HG03139 (cell line): Measurements from ENCODE around the gene WDR64.
"Not testable (repeated sequence)": the region's sequence is repeated elsewhere in the genome, so short reads cannot be mapped to it uniquely, and the experiment has no call there.

Source experiments
- ATAC-seq: cut with Tn5 transposase; IDR thresholded peaks from one replicate; pipeline ENCODE4 v1.9.1; 2021; ENCODE audit not compliant: unreplicated experiment

The WDR64 gene

GRCh38 chr1:241735493-241735926 is 83.4 kb downstream of the WDR64 start:
- not testable (repeated sequence) for ATAC-seq

GRCh38 chr1:241736387-241736786 is 84.3 kb downstream of the WDR64 start:
- no peak for ATAC-seq

GRCh38 chr1:241738284-241739078 is 86.4 kb downstream of the WDR64 start:
- no peak for ATAC-seq

DNA sequence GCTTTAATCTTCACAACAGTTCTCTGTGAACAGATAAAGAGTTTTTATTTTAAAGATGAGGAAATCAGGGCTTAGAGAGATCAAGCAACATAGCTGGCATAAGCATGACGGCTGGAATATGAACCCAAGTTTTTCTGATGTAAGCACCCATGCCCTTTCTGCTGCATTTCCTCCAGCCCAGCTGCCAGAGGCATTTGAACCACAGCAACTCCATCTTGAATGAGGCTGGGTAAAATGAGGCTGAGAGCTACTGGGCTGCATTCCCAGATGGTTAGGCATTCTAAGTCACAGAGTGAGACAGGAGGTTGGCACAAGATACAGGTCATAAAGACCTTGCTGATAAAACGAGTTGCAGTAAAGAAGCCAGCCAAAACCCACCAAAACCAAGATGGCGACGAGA is 90.0 kb downstream of the WDR64 start:
- ATAC-seq, result no peak

DNA sequence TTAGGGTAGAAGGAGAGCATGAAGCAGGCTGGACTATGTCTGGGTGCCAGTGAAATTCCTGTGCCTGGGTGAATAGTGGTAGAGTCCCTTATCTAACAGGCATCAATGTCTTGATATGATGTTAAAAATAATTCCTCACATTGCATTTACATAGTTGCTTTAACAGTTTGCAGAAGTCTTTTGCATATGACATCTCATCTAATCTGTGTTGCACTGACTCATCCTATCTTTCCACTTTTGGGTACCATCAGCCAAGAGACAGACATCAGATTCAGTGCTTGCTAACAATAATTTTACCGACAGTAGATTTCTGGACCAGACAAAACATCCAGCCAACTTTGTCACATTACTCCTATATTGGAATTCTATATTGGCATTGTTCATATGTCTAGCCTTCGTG is 92.5 kb downstream of the WDR64 start:
- no peak for ATAC-seq

GRCh38 chr1:241747992-241748391 is 95.9 kb downstream of the WDR64 start:
- ATAC-seq, result no peak

DNA sequence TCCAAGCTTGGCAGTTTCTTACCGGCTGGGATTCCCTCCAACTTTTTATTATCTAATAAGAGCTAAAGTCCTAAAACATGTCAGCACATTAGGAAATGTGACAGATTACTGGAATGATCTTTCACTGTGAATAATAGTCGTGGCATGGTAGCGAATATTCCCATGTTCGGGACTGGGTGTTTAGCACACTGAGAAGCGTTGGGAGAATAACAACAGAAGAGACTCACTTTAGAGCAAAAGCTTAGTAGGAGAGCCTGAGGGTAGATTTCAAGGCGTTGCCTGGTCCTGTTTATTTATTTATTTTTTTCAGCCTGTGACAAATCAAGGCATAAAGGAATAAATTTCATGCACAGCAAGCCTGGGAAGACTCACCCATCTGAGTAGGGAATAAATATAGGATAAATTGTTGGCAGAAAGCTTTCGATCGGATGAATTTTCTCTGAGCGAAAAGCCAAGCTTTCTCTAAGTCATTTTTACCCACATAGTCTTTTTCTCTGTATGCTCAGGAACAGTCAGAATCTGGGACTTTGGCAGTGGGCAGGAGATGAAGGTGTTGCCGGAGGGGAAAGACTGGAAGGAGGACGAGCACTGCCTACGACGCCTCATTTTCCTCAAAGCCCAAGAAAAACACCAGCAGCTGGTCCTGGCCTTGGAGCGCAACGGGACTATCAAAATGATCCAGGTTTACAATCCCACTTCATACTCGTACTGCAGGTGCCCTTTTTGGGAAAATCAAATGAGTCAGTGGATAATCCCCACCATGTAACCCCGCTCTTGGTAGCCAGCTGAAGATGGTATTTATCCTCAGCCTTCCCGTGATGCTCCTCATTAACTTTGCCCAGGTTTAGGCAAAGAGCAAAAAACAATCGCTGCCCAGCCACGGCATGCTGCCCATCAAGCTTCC is 97.2 kb downstream of the WDR64 start:
- ATAC-seq, result no peak

DNA sequence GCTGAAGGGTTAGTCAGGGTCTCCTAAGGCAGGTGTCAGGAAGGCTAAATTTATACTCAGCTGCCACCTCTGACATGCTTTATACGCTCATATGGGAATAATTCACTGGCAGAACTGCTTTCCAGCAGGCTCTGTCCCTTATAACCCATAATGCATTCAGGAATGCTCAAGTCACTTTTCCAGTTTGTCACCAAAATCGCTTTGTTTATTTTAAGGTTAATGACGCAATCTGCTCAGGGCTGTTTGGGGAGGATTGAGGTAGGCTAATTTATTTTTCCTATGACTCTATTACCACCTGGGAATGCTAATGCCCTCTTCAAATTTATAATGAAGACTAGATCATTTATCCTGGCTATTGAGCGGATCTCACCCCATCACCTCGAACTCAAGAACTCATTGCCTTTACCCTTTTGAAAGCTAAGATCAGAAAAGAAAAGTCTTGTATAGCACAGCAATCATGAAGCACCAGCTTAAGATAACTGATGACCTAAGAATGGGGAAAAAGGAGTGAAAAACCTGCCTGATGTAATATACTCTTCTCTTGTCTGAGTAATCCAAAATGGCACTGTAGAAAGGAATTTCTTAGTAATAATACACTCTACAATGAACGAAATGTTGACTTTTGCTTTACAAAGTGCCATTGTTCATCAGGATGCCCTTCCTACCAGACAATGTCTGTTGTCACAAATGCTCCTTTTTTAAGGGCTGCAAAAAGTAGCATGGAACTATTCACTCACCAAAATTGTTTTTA is 98.0 kb downstream of the WDR64 start:
- no peak for ATAC-seq

DNA sequence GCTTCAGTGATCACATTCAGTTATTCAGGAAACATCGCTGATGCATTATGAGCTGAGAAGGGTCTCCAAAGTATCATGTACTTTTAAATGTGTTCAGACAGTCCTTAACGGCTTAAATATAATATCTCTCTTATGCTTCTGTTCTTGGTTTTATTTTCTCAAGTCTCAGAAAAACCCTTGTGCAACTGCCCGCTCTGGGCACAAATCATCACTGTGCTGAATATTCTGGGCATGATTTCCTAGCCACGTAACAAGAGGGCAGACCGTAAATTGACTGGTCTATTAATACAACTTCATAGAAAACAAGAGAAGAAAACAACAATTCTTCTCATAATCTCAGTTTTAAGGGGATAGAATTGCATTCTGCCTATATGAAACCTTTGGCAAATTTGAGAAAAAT is 99.4 kb downstream of the WDR64 start:
- no peak for ATAC-seq

- no peak for ATAC-seq
Observed at GRCh38 chr1:241762713-241763339, 110.7 kb downstream of the WDR64 start.

DNA sequence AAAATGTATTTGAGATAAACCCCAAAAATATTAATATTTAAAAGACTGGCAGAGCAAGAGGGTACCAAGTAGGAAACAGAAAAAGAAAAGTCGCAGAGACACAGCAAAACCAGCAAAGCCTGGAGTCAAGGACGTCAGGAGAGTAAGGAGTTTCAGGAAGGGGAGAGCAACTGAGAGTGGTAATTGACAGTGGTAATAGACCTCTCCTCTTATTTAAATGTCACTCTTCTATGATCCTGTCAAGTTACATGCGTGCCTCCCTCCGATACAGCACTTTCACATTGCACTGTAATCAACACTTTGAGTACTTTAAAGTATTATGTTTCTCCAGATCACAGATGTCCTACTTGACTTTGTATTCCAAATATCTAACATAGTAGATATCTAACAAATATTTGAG is 113.3 kb downstream of the WDR64 start:
- no peak for ATAC-seq

GRCh38 chr1:241767737-241768136 is 115.7 kb downstream of the WDR64 start:
- ATAC-seq, result no peak

GRCh38 chr1:241770115-241770514 is 118.0 kb downstream of the WDR64 start:
- no peak for ATAC-seq

GRCh38 chr1:241771117-241771516 is 119.0 kb downstream of the WDR64 start:
- ATAC-seq, result no peak

- no peak for ATAC-seq
Observed at GRCh38 chr1:241772932-241773500, 120.9 kb downstream of the WDR64 start.

DNA sequence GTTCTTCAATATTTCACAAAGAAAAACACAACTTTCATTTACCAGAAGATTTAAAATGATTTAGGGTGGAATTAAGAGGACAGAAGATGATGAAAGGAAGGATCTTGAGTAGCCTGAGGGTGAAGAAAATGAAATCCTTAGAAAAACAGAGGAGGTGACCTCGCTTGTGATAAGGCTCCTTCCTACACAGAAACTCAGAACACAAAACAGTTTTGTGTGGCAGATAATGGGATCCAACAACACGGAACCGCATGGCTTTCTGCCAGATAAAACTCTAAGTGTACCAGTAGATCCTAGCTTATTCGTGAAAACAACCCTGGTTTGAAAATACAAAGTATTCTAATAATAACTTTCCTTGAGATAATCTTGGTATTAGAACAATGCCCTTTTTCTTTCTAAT is 121.9 kb downstream of the WDR64 start:
- no peak for ATAC-seq

DNA sequence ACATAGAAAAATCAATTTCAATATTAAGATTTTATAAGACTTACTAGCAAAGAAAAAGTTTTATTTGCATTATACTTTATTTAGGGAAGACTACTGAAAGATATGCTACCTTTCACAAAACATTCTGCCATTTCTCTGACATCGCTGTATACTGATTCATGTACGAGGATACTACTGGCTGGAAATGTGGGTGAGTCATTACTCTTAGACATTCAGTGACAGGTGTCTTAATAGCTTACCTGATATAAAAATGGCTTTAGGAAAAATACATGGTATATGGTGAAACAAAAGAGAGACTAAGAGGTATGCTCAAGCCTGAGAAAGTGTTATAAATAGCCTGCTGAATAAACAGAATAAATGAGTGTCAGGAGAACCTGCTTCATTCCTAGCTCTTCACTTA is 122.9 kb downstream of the WDR64 start:
- no peak for ATAC-seq

GRCh38 chr1:241776911-241777310 is 124.8 kb downstream of the WDR64 start:
- no peak for ATAC-seq

DNA sequence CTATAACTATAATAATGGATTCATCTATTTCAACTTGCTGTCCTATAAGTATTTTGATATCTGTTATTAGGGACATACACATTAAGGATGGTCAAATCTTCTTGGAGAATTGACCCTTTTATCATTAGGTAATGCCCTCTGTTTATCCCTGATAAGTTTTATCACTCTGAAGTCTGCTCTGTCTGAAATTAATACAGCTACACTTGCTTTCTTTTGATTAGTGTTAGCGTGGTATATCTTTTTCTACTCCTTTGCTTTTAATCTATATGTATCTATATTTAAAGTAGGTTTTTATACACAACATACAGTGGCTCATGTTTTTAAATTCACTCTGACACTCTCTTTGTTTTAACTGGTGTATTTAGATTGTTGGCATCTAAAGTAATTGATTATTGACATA is 126.0 kb downstream of the WDR64 start:
- no peak for ATAC-seq

DNA sequence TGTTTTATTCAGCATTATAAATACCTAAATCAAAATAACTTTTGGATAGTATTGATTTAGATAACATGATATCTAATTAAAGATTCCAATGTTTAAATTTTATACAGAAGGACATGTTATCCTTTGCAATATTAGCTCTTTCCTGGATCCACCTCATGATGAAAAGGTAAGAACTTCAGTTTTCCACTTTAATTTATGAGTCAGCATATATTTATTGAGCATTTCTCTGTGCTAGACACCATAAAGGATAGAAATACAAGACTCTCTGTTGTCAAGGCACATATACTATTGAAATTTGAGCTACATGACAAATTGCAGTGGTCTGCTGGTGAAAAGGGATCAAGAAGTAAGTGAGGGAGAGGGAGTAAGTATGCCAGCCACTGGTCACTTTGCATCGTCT is 127.8 kb downstream of the WDR64 start:
- ATAC-seq, result no peak

DNA sequence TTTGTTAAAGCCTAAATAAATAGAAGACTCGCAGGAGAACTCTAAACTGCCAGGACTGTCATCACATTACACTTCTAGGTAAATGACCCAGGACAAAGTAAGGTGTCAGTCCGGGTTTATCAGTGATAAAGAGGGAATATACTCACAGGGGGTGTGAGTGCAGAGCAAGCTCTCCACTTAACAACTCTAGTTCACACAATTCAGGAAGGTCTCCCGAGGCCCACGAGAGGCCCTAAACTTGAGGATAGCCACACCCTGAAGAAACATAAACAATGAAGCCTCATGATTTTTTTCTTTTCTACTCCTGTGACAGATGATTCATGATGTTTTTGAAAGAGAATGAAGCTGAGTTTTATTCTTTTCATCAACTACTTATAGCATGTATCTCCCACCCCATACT is 130.3 kb downstream of the WDR64 start:
- ATAC-seq, result no peak
